H1 (cell line): ENCODE results near the gene RNF212. TPM values are rescaled to one million over a fixed set of nuclear protein-coding genes. Genes with fewer than 3 reads are reported as not detected.
A peak's percentile ranks its signal among the peaks of the same experiment; 100 is the strongest.

Experiments
- CTCF ChIA-PET: fragments of 300-600 bp; sonication (Branson Sonifier 250); formaldehyde crosslinking; loops from one replicate; lab custom pipeline; 2021; ENCODE audit not compliant: partially characterized antibody; lab: Charles Lee
- POLR2A ChIA-PET: fragments of 300-600 bp; sonication (Branson Sonifier 250); formaldehyde crosslinking; loops from one replicate; lab custom pipeline; 2021; ENCODE audit warnings: inconsistent platforms; ENCODE audit not compliant: partially characterized antibody; lab: Charles Lee
- DNase-seq, 2 experiments: peaks; one replicate each; pipeline versions ENCODE4 v3.0.0 to v3.0.0-alpha.2; 2010 to 2022; ENCODE audit warnings: low spot score in 2 of 2, low read depth in 1 of 2, mixed read lengths in 1 of 2
- FAIRE-seq: peaks from 2 replicates; lab custom pipeline; 2011; peaks lifted over from hg19 to GRCh38; lab: Jason Lieb, UNC
- H2AFZ ChIP-seq: 2 replicates; pipeline ENCODE4 v1.8.1; 2012; ENCODE audit warnings: low read length, inconsistent platforms
- H2AK5ac ChIP-seq: 2 replicates; pipeline ENCODE4 v1.6.1; 2013; ENCODE audit warnings: low read depth, low read length
- H2BK120ac ChIP-seq: replicated peaks from 2 replicates; pipeline ENCODE3; 2013; ENCODE audit warnings: low read depth, low read length, inconsistent platforms
- H2BK12ac ChIP-seq: 2 replicates; pipeline ENCODE4 v1.6.1; 2013; ENCODE audit warnings: low read depth, low read length
- H2BK15ac ChIP-seq: 2 replicates; pipeline ENCODE4 v1.6.1; 2013; ENCODE audit warnings: low read length
- H2BK20ac ChIP-seq: 2 replicates; pipeline ENCODE4 v1.6.1; 2013; ENCODE audit warnings: low read length
- H2BK5ac ChIP-seq: 2 replicates; pipeline ENCODE4 v1.6.1; 2013; ENCODE audit warnings: low read depth, low read length
- H3K14ac ChIP-seq: 2 replicates; pipeline ENCODE4 v1.6.1; 2013; ENCODE audit warnings: inconsistent platforms; ENCODE audit not compliant: insufficient read length
- H3K18ac ChIP-seq: 2 replicates; pipeline ENCODE4 v1.6.1; 2013; ENCODE audit warnings: low read length; ENCODE audit errors: extremely low read depth
- H3K23ac ChIP-seq: 2 replicates; pipeline ENCODE4 v1.6.1; 2013; ENCODE audit warnings: inconsistent platforms; ENCODE audit not compliant: insufficient read length
- H3K23me2 ChIP-seq: 2 replicates; pipeline ENCODE4 v1.6.1; 2013; ENCODE audit warnings: low read depth, low read length
- H3K27ac ChIP-seq: 2 replicates; pipeline ENCODE4 v1.6.1; 2011; ENCODE audit warnings: low read depth, low read length, inconsistent platforms
- H3K27me3 ChIP-seq, 4 experiments: replicated peaks in 1 of 4; 1 replicate in 1 of 4; 2 replicates in 3 of 4; pipeline versions ENCODE4 v1.6.1 to v1.8.1; 2011 to 2013; ENCODE audit warnings: low read length in 3 of 4, mild to moderate bottlenecking in 3 of 4, inconsistent platforms in 2 of 4, mixed read lengths in 2 of 4, moderate library complexity in 1 of 4; ENCODE audit not compliant: control insufficient read depth in 3 of 4, insufficient read depth in 3 of 4; ENCODE audit errors: extremely low read depth in 1 of 4
- H3K36me3 ChIP-seq, 4 experiments: 2 replicates each; pipeline versions ENCODE4 v1.6.1 to v1.8.1; 2011 to 2013; ENCODE audit warnings: mild to moderate bottlenecking in 4 of 4, low read length in 3 of 4, moderate library complexity in 2 of 4, control low read depth in 1 of 4, inconsistent platforms in 1 of 4; ENCODE audit not compliant: insufficient read depth in 4 of 4, control insufficient read depth in 2 of 4
- H3K4ac ChIP-seq: replicated peaks from 2 replicates; pipeline ENCODE3; 2013; ENCODE audit warnings: low read length, low read depth, mixed read lengths, inconsistent platforms; ENCODE audit not compliant: insufficient read length
- H3K4me1 ChIP-seq, 4 experiments: replicated peaks in 1 of 4; 1 replicate in 1 of 4; 2 replicates in 3 of 4; pipeline versions ENCODE4 v1.6.1 to v1.8.1; 2011 to 2013; ENCODE audit warnings: low read length in 3 of 4, inconsistent platforms in 2 of 4, mixed read lengths in 1 of 4; ENCODE audit not compliant: insufficient read depth in 4 of 4, control insufficient read depth in 3 of 4
- H3K4me2 ChIP-seq, 2 experiments: 2 replicates each; pipeline versions ENCODE4 v1.6.1 to v1.8.1; 2011 to 2013; ENCODE audit warnings: low read depth in 2 of 2, low read length in 2 of 2, control low read depth in 1 of 2, inconsistent platforms in 1 of 2, mild to moderate bottlenecking in 1 of 2; ENCODE audit not compliant: insufficient read depth in 1 of 2
- H3K4me3 ChIP-seq, 4 experiments: fragments of 200-600, 300-600 bp in 1 of 4; sonication (generic), shearing (Covaris generic), sonication (Bioruptor Twin) in 1 of 4; 2 replicates each; pipeline versions ENCODE4 v1.5.1 to v1.8.1; 2011 to 2016; ENCODE audit warnings: low read length in 4 of 4, low read depth in 3 of 4, control low read depth in 2 of 4, inconsistent platforms in 2 of 4, mild to moderate bottlenecking in 2 of 4, mixed read lengths in 1 of 4, moderate library complexity in 1 of 4; ENCODE audit not compliant: insufficient read depth in 2 of 4; ENCODE audit errors: extremely low read depth in 1 of 4
- H3K56ac ChIP-seq: replicated peaks from 2 replicates; pipeline ENCODE3; 2013; ENCODE audit warnings: low read depth, mild to moderate bottlenecking, mixed read lengths, low read length, inconsistent platforms; ENCODE audit not compliant: insufficient read length
- H3K79me1 ChIP-seq: 2 replicates; pipeline ENCODE4 v1.6.1; 2013; ENCODE audit warnings: low read depth, low read length, control low read depth
- H3K79me2 ChIP-seq, 2 experiments: 2 replicates each; pipeline versions ENCODE4 v1.6.1 to v1.8.1; 2012 to 2013; ENCODE audit warnings: low read length in 2 of 2, mild to moderate bottlenecking in 2 of 2, inconsistent platforms in 1 of 2; ENCODE audit not compliant: insufficient read depth in 2 of 2, control insufficient read depth in 1 of 2
- H3K9ac ChIP-seq, 4 experiments: replicated peaks in 1 of 4; 1 replicate in 1 of 4; 2 replicates in 3 of 4; pipeline versions ENCODE4 v1.6.1 to v1.8.1; 2011 to 2013; ENCODE audit warnings: low read depth in 3 of 4, low read length in 3 of 4, control low read depth in 2 of 4, mild to moderate bottlenecking in 2 of 4, moderate library complexity in 2 of 4, inconsistent platforms in 1 of 4; ENCODE audit errors: extremely low read depth in 1 of 4
- H3K9me3 ChIP-seq, 2 experiments: 2 replicates each; pipeline versions ENCODE4 v1.6.1 to v1.8.1; 2012 to 2013; ENCODE audit warnings: mild to moderate bottlenecking in 2 of 2, moderate library complexity in 2 of 2, control low read depth in 1 of 2, inconsistent platforms in 1 of 2, low read depth in 1 of 2, low read length in 1 of 2, mixed read lengths in 1 of 2; ENCODE audit not compliant: insufficient read depth in 2 of 2
- H4K20me1 ChIP-seq, 2 experiments: replicated peaks in 1 of 2; 2 replicates each; pipeline versions ENCODE3 to v1.8.1; 2011 to 2013; ENCODE audit warnings: inconsistent platforms in 2 of 2, low read length in 2 of 2, mild to moderate bottlenecking in 1 of 2; ENCODE audit not compliant: insufficient read depth in 2 of 2, control insufficient read depth in 1 of 2
- H4K5ac ChIP-seq: 2 replicates; pipeline ENCODE4 v1.6.1; 2013; ENCODE audit warnings: low read length, low read depth, mixed read lengths, inconsistent platforms; ENCODE audit not compliant: insufficient read length
- H4K8ac ChIP-seq: 2 replicates; pipeline ENCODE4 v1.8.0; 2013; ENCODE audit warnings: mild to moderate bottlenecking, moderate library complexity, low read length, inconsistent platforms; ENCODE audit not compliant: insufficient read depth; ENCODE audit errors: extremely low read depth
- H4K91ac ChIP-seq: replicated peaks from 2 replicates; pipeline ENCODE3; 2013; ENCODE audit warnings: low read length, mixed read lengths, inconsistent platforms; ENCODE audit not compliant: insufficient read length
- CEBPB ChIP-seq: IDR thresholded peaks from 2 replicates; pipeline ENCODE4 v1.6.1; 2012; ENCODE audit warnings: low read depth, low read length
- CHD1 ChIP-seq: IDR thresholded peaks from 2 replicates; pipeline ENCODE4 v1.6.1; 2012; ENCODE audit warnings: low read depth, low read length, improper control_type of control experiment
- CREB1 ChIP-seq: IDR thresholded peaks from 2 replicates; pipeline ENCODE4 v1.6.1; 2012; ENCODE audit warnings: inconsistent platforms
- FOSL1 ChIP-seq: IDR thresholded peaks from 2 replicates; pipeline ENCODE4 v1.6.1; 2011; ENCODE audit warnings: mild to moderate bottlenecking, low read depth, low read length, moderate library complexity; ENCODE audit not compliant: insufficient read depth
- GABPA ChIP-seq: IDR thresholded peaks from 2 replicates; pipeline ENCODE4 v1.6.1; 2011; ENCODE audit warnings: mild to moderate bottlenecking, low read length, moderate library complexity, borderline replicate concordance; ENCODE audit not compliant: insufficient read depth
- GTF2F1 ChIP-seq: IDR thresholded peaks from 2 replicates; pipeline ENCODE4 v1.6.1; 2012; ENCODE audit warnings: low read depth, low read length, improper control_type of control experiment, borderline replicate concordance
- RAD21 ChIP-seq, 2 experiments: IDR thresholded peaks in 1 of 2; conservative IDR thresholded peaks in 1 of 2; 2 replicates each; pipeline ENCODE4 v1.6.1; 2011; ENCODE audit warnings: low read depth in 2 of 2, low read length in 2 of 2, improper control_type of control experiment in 1 of 2, inconsistent platforms in 1 of 2, mild to moderate bottlenecking in 1 of 2, moderate library complexity in 1 of 2
- SIN3A ChIP-seq, 2 experiments: IDR thresholded peaks in 1 of 2; conservative IDR thresholded peaks in 1 of 2; 2 replicates each; pipeline ENCODE4 v1.6.1; 2011 to 2012; ENCODE audit warnings: low read length in 2 of 2, improper control_type of control experiment in 1 of 2, low read depth in 1 of 2, mild to moderate bottlenecking in 1 of 2
- TCF12 ChIP-seq: IDR thresholded peaks from 2 replicates; pipeline ENCODE4 v1.6.1; 2011; ENCODE audit warnings: low read depth, mild to moderate bottlenecking, low read length
- WGBS, 2 experiments: shearing (Covaris generic) in 1 of 2; methylation state at CpG; one replicate each; pipeline versions ENCODE4 v1.1.6 to v1.1.7; 2013 to 2015; ENCODE audit warnings: low lambda C conversion rate in 2 of 2, mixed read lengths in 2 of 2, inconsistent platforms in 1 of 2, low coverage in 1 of 2, missing lambda C conversion rate in 1 of 2; ENCODE audit not compliant: insufficient replicate concordance in 2 of 2, insufficient coverage in 1 of 2, insufficient read length in 1 of 2; ENCODE audit errors: extremely low coverage in 1 of 2, missing lambda C conversion rate in 1 of 2; 5-methylcytosine and 5-hydroxymethylcytosine counted together
- polyA plus RNA-seq, 7 experiments: library from polyadenylated mRNA; depleted of rRNA in 3 of 7; stranded (reverse) in 5 of 7; unstranded in 2 of 7; fragments of >200 nt in 5 of 7; fragments of 200-250 nt in 2 of 7; gene quantifications; 1 replicate in 5 of 7; 2 replicates in 1 of 7; 4 replicates in 1 of 7; pipeline versions ENCODE4 v1.2.1 to v1.2.3, GENCODE V29; 2011 to 2013; ENCODE audit warnings: missing spikeins in 2 of 7, mixed read lengths in 2 of 7
- total RNA-seq: library from RNA; stranded (reverse); fragmentation: NEBNext Ultra II Directional; extraction: Animal tissue kit (Norgen Biotek cat#: 25700); gene quantifications from 2 replicates; pipeline ENCODE4 v1.2.1, GENCODE V29; 2021
- TF ChIP-seq, protein P1 (sequence below): IDR thresholded peaks from 2 replicates; pipeline ENCODE4 v1.6.1; 2012; ENCODE audit warnings: inconsistent platforms

The RNF212 gene
- total and polyA plus RNA-seq, 2 of the 8 experiments (the other 6 are each of a cell fraction or from before 2014, with no cell fraction given): 3.4 to 5.4 TPM

DNA sequence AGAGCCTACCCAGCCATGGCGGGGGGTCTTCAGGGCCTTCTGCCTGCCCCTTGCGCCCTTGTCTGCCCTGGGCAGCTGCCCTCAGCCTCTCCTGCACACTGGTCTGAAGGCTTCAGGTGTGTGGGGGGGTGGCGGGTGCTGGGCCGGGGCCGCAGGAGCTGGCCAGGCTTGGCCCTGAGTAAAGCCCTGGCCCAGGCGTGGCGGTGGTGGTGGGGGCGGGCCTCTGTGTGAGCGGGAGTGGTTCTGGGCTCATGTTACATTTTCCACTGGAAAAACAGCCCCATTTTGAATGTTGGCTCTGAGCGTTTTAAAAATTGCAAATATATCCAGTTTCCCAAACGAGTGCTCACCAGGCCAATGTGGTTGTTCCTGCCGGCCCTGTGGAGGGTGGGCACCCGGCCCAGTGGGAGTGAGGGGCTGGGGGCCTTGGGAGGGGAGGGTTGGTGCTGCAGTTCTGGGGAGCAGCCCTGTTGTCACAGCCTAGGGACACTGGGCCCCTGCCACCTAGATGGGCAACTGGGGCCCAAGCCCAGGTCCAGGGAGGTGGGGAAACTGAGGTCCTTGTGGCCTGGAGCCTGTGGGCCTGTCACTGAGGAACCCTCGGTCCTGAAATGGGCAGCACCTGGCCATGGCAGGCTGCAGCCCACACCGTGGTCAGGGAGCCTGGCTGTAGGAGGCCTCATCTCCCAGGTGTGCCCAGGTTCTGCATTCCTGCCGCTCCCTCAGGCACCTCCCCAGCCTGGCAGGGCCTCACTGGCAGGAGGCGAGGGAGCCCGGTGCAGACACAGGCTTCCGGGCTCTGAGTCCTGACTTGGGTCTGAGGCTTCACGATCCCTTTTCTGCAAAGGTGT, 73.6 kb downstream of the RNF212 start:
- H3K14ac ChIP-seq: no peak overlapping the region
- no peak overlapping the region for H4K5ac ChIP-seq
- no peak overlapping the region for H2BK120ac ChIP-seq
- H3K9me3 ChIP-seq: no peaks in the 10 kb centered on the region
- H3K56ac ChIP-seq: no peak overlapping the region
- peak overlapping the region; percentile 57; the same call in 1 of the 2 replicates for H4K8ac ChIP-seq
- no peak overlapping the region; the same call in 1 of the 2 replicates for H2BK20ac ChIP-seq
- 74% methylated on average over 20 of the region's 20 CpGs; no CpG with 5 or more reads in 1 of the 2 experiments for WGBS, 2 experiments
- peak overlapping the region; percentile 83; the same call in 1 of the 2 replicates for H2BK5ac ChIP-seq
- POLR2A ChIA-PET: no interaction called here
- H3K79me1 ChIP-seq: no peaks in the 10 kb centered on the region
- H3K4me2 ChIP-seq: no peak overlapping the region
- peak overlapping the region; percentile 88; the same call in 1 of the 2 replicates for H2BK15ac ChIP-seq
- no peak for FAIRE-seq
- H3K23ac ChIP-seq: no peak overlapping the region
- no peak overlapping the region for H3K4me3 ChIP-seq
- CTCF ChIA-PET: interaction anchor here (1.1 kb wide), 1 partner anchor 275 kb away, joined by 4 read pairs; no protein-coding TSS in a partner anchor
- H3K23me2 ChIP-seq: peaks cover 14% of the 10 kb centered on the region
- no peaks in the 10 kb centered on the region for H3K36me3 ChIP-seq
- no peak overlapping the region for H3K27ac ChIP-seq
- peaks cover 0 to 2% of the 10 kb centered on the region in 2 experiments for H4K20me1 ChIP-seq
- H3K4ac ChIP-seq: peak overlapping the region; percentile 78
- peaks cover 0 to 26% (median 15%) of the 10 kb centered on the region in 4 experiments; a peak in 6 of 7 replicates for H3K4me1 ChIP-seq
- peak overlapping the region; percentile 95; the same call in 1 of the 2 replicates for H2AK5ac ChIP-seq
- peak overlapping the region; percentile 84; the same call in 1 of the 2 replicates for H2BK12ac ChIP-seq
- H3K18ac ChIP-seq: peak overlapping the region; percentile 48
- no peak for DNase-seq
- no peak overlapping the region for H2AFZ ChIP-seq
- no peak overlapping the region for H3K9ac ChIP-seq
- H4K91ac ChIP-seq: peak overlapping the region; percentile 98
- no peaks in the 10 kb centered on the region for H3K79me2 ChIP-seq
- H3K27me3 ChIP-seq: peaks cover 0 to 5% (median 0%) of the 10 kb centered on the region in 4 experiments; a peak in 2 of 7 replicates
- no peak for TF ChIP-seq GTF2F1
- TF ChIP-seq SIN3A (conservative IDR thresholded peaks at IDR 0.05 in 1 of 2, IDR thresholded peaks at IDR 0.05 in 1 of 2; ENCODE audit: low read depth in 1 of 2, low read length in 2 of 2): no peak
- no peak for TF ChIP-seq CHD1
- TF ChIP-seq, protein P1, sequence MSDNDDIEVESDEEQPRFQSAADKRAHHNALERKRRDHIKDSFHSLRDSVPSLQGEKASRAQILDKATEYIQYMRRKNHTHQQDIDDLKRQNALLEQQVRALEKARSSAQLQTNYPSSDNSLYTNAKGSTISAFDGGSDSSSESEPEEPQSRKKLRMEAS: no peak
- no peak for TF ChIP-seq TCF12
- no peak for TF ChIP-seq FOSL1
- TF ChIP-seq CEBPB: no peak
- no peak for TF ChIP-seq CREB1
- TF ChIP-seq RAD21 (IDR thresholded peaks at IDR 0.05 in 1 of 2, conservative IDR thresholded peaks at IDR 0.05 in 1 of 2; ENCODE audit: low read depth in 2 of 2, low read length in 2 of 2): no peak
- TF ChIP-seq GABPA: no peak
